GM12878 (cell line): ENCODE data around the gene CREB3L1.

ENCODE experiments used
- CTCF ChIP-seq, 3 experiments: IDR thresholded peaks in 2 of 3; conservative IDR thresholded peaks in 1 of 3; 2 replicates each; pipeline ENCODE4 v1.5.1; 2011; ENCODE audit warnings: low read depth in 3 of 3, low read length in 3 of 3, mild to moderate bottlenecking in 3 of 3, control low read depth in 2 of 3, moderate library complexity in 2 of 3, inconsistent platforms in 1 of 3, mixed read lengths in 1 of 3; ENCODE audit not compliant: control insufficient read depth in 2 of 3, insufficient read depth in 1 of 3; ENCODE audit errors: extremely low read depth in 1 of 3
- EZH2 ChIP-seq: IDR thresholded peaks from 2 replicates; pipeline ENCODE4 v1.6.1; 2012; ENCODE audit warnings: low read depth, mild to moderate bottlenecking, control low read depth, inconsistent platforms, low read length, borderline replicate concordance; ENCODE audit not compliant: control insufficient read depth
- HDAC2 ChIP-seq: fragments of 200-600 bp; sonication (generic); IDR thresholded peaks from 2 replicates; pipeline ENCODE4 v1.6.1; 2017
- KLF5 ChIP-seq: fragments of 450-650 bp; IDR thresholded peaks from 2 replicates; pipeline ENCODE4 v1.6.1; 2014; ENCODE audit warnings: mild to moderate bottlenecking; ENCODE audit not compliant: partially characterized antibody
- MEF2A ChIP-seq: IDR thresholded peaks from 2 replicates; pipeline ENCODE4 v1.6.1; 2011; ENCODE audit warnings: low read depth, mild to moderate bottlenecking, low read length, moderate library complexity; ENCODE audit not compliant: insufficient read depth
- PML ChIP-seq: IDR thresholded peaks from 2 replicates; pipeline ENCODE4 v1.6.1; 2012; ENCODE audit warnings: low read length, inconsistent platforms
- SIX5 ChIP-seq: IDR thresholded peaks from 2 replicates; pipeline ENCODE4 v1.6.1; 2011; ENCODE audit warnings: mild to moderate bottlenecking, low read depth, low read length, moderate library complexity; ENCODE audit not compliant: severe bottlenecking
- STAT1 ChIP-seq: fragments of 450-650 bp; conservative IDR thresholded peaks from 2 replicates; pipeline ENCODE4 v1.6.1; 2014; ENCODE audit warnings: antibody characterized with exemption, mild to moderate bottlenecking
- TAF1 ChIP-seq: IDR thresholded peaks from 2 replicates; pipeline ENCODE4 v1.6.1; 2011; ENCODE audit warnings: mild to moderate bottlenecking, low read depth, low read length, borderline replicate concordance
- ZNF274 ChIP-seq: IDR thresholded peaks from one replicate; pipeline ENCODE4 v1.8.0; 2011; ENCODE audit not compliant: insufficient read length, insufficient read depth

DNA sequence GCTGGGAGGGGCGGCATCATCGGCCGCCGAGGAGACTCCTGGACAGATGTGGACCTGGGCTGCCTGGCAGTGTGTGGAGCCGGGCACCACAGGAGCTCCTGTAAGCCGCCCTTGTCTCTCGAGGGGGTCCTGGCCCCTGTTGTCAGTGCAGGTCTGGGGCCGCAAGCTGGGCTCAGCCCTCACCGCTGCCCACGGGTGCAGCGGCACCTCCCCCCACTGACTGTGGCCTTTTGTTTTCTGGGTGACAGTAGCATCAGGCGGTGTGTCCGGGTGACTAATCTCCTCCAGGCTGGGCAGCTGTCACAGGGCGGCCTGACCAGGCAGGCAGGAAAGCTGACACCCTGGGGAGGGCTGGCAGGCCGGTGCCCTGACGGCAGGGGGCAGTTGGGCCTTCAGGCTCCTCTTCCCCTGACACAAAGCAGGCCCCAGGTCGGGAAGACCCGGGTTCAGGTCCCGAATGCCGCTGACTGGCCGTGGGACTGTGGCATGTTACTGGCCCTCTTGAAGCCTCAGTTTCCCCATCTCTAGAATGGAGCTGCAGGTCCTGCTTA is 86.1 kb downstream of the CREB3L1 start:
- TF ChIP-seq CTCF (IDR thresholded peaks at IDR 0.05 in 2 of 3, conservative IDR thresholded peaks at IDR 0.05 in 1 of 3; ENCODE audit: control insufficient read depth in 2 of 3, extremely low read depth in 1 of 3, insufficient read depth in 1 of 3, low read depth in 3 of 3, low read length in 3 of 3): no peak
- no peak for TF ChIP-seq SIX5
- TF ChIP-seq PML: no peak
- TF ChIP-seq HDAC2: no peak
- TF ChIP-seq TAF1: no peak
- TF ChIP-seq STAT1: no peak
- TF ChIP-seq EZH2: no peak
- no peak for TF ChIP-seq MEF2A
- no peak for TF ChIP-seq KLF5
- TF ChIP-seq ZNF274: no peak
